Lower lobe of right lung (tissue), 2 donors: ENCODE data around the gene NLRP5. TPM values are rescaled to one million over a fixed set of nuclear protein-coding genes. Genes with fewer than 3 reads are reported as not detected.
"Not testable (repeated sequence)": the region's sequence is repeated elsewhere in the genome, so short reads cannot be mapped to it uniquely, and the experiment has no call there.

ENCODE experiments used
- ATAC-seq, 2 donors: fragments of 200-7000 bp; cut with Tn5 transposase; one replicate each; pipeline ENCODE4 v1.9.1; 2020 to 2022; ENCODE audit warnings: mild to moderate bottlenecking in 2 of 2, moderate library complexity in 2 of 2
- DNase-seq: peaks from one replicate; pipeline ENCODE4 v3.0.0-alpha.2; 2020
- H3K27ac ChIP-seq: fragments of 200-600 bp; one replicate; pipeline ENCODE4 v1.8.0; 2022
- H3K27me3 ChIP-seq: fragments of 200-600 bp; one replicate; pipeline ENCODE4 v1.8.0; 2022; ENCODE audit warnings: low read depth
- H3K36me3 ChIP-seq: fragments of 200-600 bp; one replicate; pipeline ENCODE4 v1.8.0; 2022; ENCODE audit warnings: mild to moderate bottlenecking
- H3K4me1 ChIP-seq: fragments of 200-600 bp; one replicate; pipeline ENCODE4 v1.8.0; 2022
- H3K4me3 ChIP-seq: fragments of 200-600 bp; one replicate; pipeline ENCODE4 v1.8.0; 2022; ENCODE audit warnings: mild to moderate bottlenecking
- H3K9me3 ChIP-seq: fragments of 200-600 bp; one replicate; pipeline ENCODE4 v1.8.0; 2022
- intact Hi-C: fragments of 100-400 bp; cut with DNase I; formaldehyde crosslinking; loops from one replicate; pipeline ENCODE4 v1.11.0; 2022
- total RNA-seq: library from RNA; stranded (reverse); fragmentation: NEBNext Ultra II Directional; extraction: Animal tissue kit (Norgen Biotek cat#: 25700); gene quantifications from one replicate; pipeline ENCODE4 v1.2.1, GENCODE V29; 2021
- TF ChIP-seq, protein P1 (sequence below): fragments of 200-600 bp; IDR thresholded peaks from one replicate; pipeline ENCODE4 v1.8.0; 2022; ENCODE audit warnings: antibody characterized with exemption, mild to moderate bottlenecking
- donor health status: DM: no; HTN: yes; CAD: no; lungs with severe emphysema.

NLRP5 gene
- total RNA-seq, 1 donor from 2014 or later: not detected

DNA sequence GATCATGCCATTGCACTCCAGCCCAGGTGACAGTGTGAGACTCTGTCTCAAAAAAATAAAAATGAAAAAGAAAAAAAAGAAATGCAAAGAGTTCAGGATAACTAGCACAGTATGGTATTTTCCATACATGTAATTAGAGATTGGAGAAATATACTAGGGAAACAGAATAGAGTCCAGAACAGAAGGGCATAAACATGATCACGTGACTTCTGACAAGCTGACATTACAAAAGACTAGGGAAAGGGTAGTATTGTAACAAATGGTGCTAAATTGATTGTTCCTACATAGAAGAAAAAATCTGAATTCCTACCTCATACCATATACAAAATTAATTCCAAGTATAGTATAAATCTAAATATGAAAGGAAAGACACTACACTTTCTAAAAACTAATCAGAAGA lies 1.3 kb upstream of the NLRP5 start:
- TF ChIP-seq, protein P1, sequence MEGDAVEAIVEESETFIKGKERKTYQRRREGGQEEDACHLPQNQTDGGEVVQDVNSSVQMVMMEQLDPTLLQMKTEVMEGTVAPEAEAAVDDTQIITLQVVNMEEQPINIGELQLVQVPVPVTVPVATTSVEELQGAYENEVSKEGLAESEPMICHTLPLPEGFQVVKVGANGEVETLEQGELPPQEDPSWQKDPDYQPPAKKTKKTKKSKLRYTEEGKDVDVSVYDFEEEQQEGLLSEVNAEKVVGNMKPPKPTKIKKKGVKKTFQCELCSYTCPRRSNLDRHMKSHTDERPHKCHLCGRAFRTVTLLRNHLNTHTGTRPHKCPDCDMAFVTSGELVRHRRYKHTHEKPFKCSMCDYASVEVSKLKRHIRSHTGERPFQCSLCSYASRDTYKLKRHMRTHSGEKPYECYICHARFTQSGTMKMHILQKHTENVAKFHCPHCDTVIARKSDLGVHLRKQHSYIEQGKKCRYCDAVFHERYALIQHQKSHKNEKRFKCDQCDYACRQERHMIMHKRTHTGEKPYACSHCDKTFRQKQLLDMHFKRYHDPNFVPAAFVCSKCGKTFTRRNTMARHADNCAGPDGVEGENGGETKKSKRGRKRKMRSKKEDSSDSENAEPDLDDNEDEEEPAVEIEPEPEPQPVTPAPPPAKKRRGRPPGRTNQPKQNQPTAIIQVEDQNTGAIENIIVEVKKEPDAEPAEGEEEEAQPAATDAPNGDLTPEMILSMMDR: no peak
- Histone ChIP-seq H3K4me3 (no peak overlapping the region), H3K9me3 (no peaks in the 10 kb centered on the region), H3K27me3 (peaks cover 7% of the 10 kb centered on the region), H3K36me3 (no peaks in the 10 kb centered on the region), H3K4me1 (no peaks in the 10 kb centered on the region), H3K27ac (no peak overlapping the region)
- no peak for ATAC-seq
- intact Hi-C loops: no loop called here
- DNase-seq: no peak

DNA sequence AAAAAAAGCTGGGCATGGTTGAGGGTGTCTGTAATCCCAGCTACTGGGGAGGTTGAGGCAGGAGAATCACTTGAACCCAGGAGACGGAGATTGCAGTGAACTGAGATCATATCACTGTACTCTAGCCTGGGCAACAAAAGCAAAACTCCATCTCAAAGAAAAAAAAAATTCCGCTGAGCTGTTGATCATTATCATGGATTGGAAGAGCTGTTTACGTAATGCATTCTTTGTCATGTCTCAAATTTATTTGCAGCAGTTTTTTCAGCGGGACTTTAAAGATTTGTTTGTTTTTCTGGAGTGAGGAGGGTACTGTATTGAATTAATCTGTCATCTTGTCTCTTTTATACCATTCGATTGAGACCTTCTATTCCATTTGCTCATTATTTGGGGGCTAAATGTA lies 4.3 kb downstream of the NLRP5 start:
- Histone ChIP-seq H3K9me3 (no peaks in the 10 kb centered on the region), H3K4me1 (no peaks in the 10 kb centered on the region), H3K27ac (no peak overlapping the region), H3K36me3 (no peaks in the 10 kb centered on the region), H3K4me3 (no peak overlapping the region), H3K27me3 (no peaks in the 10 kb centered on the region)
- TF ChIP-seq, protein P1: no peak
- DNase-seq (no peak), ATAC-seq (no peak)
- intact Hi-C loops: no loop called here

DNA sequence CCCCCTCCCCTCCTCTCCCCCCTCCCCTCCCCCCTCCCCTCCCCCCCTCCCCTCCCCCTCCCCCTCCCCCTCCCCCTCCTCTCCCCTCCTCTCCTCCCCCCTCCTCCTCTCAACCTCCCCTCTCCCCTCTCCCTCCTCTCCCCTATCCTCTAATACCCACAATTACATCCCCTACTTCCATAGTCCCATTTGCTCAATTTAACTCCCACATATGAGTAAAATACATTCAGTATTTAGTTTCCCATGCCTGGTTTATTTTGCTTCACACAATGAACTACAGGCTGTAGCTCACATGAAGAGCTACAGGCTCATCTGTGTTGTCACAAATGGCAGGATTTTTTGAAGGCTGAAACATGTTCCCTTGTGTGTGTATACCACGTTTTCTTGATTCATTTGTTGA lies 6.9 kb downstream of the NLRP5 start:
- ATAC-seq (no peak), DNase-seq (no peak)
- Histone ChIP-seq H3K9me3 (no peaks in the 10 kb centered on the region), H3K27ac (no peak overlapping the region), H3K27me3 (no peaks in the 10 kb centered on the region), H3K4me3 (no peak overlapping the region), H3K36me3 (no peaks in the 10 kb centered on the region), H3K4me1 (no peaks in the 10 kb centered on the region)
- TF ChIP-seq, protein P1: no peak
- intact Hi-C loops: no loop called here

DNA sequence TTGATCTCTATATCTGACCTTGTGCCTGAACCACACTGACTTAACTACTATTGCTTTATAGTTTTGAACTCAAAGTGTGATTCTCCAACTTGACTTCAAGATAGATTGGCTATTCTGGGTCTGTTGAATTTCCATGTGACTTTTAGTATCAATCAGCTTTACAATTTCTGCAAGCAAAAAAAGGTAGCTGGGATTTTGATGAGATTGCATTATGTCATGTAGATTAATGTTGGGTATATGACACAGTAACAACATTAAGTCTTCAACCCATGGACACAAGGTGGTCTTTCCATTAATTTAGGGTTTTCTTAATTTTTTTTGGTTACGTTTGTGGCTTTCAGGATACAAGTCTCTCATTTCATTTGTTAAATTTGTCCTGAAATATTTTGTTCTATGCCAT lies 28.2 kb downstream of the NLRP5 start:
- ATAC-seq (no peak), DNase-seq (no peak)
- no peak overlapping the region for H3K27ac ChIP-seq
- TF ChIP-seq, protein P1: no peak
- H3K36me3 ChIP-seq: no peaks in the 10 kb centered on the region
- no peaks in the 10 kb centered on the region for H3K4me1 ChIP-seq
- no peak overlapping the region for H3K4me3 ChIP-seq
- H3K9me3 ChIP-seq: no peaks in the 10 kb centered on the region
- no peaks in the 10 kb centered on the region for H3K27me3 ChIP-seq
- intact Hi-C loops: no loop called here

DNA sequence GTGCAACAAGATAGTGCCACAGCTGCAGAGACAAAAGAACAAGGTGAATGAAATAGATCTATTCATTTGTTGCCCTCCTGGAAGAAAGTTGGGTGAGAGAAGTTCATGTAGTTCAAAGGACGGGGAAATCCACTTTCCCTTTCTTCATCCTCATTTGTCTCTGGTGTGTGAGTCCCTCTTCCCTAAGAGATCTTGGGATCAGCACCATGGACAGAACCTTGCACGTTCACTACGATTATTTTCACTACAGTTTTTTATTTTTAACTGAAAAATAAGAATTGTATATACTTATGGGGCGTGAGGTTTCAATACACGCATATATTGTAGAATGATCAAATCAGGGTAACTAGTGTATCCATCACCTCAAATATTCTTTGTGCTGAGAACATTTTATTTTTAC lies 29.2 kb downstream of the NLRP5 start:
- ATAC-seq: no peak

DNA sequence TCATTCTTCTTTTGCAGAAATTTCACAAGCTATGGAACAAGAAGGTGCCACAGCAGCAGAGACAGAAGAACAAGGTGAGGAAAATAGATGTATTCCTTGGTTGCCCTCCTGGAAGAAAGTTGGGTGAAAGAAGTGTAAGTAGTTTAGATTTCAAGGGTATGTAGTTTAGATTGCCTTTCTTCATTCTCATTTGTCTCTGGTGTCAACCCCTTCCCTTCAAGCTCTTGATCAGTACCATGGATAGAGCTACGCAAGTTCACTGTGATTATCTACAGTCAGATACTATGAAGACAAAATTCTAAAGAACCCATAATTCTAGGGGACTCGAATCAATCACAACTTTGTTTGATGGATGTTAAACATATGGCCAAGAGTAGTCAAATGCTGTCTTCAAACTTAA lies 32.8 kb downstream of the NLRP5 start:
- H3K4me1 ChIP-seq, H3K4me3 ChIP-seq, DNase-seq, ATAC-seq, intact Hi-C loops, H3K27ac ChIP-seq, H3K36me3 ChIP-seq, H3K9me3 ChIP-seq, H3K27me3 ChIP-seq: not testable (repeated sequence)

More for the DNA sequence above, 29.2 kb downstream of the NLRP5 start:
- TF ChIP-seq, protein P1: no peak
- DNase-seq: no peak
- no peaks in the 10 kb centered on the region for H3K27me3 ChIP-seq
- intact Hi-C loops: no loop called here
- no peak overlapping the region for H3K27ac ChIP-seq
- H3K9me3 ChIP-seq: no peaks in the 10 kb centered on the region
- H3K4me1 ChIP-seq: no peaks in the 10 kb centered on the region
- no peaks in the 10 kb centered on the region for H3K36me3 ChIP-seq
- H3K4me3 ChIP-seq: no peak overlapping the region

DNA sequence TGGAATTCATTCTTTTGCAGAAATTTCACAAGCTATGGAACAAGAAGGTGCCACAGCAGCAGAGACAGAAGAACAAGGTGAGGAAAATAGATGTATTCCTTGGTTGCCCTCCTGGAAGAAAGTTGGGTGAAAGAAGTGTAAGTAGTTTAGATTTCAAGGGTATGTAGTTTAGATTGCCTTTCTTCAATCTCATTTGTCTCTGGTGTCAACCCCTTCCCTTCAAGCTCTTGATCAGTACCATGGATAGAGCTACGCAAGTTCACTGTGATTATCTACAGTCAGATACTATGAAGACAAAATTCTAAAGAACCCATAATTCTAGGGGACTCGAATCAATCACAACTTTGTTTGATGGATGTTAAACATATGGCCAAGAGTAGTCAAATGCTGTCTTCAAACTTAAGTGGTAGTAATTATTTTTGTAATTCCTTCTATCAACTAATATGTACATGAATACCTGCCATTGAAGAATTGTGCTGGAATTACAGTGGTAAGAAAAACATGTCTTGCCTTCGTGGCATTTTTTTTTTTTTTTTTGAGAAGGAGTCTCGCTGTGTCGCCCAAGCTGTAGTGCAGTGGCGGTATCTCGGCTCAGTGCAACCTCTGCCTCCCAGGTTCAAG lies 33.9 kb downstream of the NLRP5 start:
- H3K27ac ChIP-seq, ATAC-seq, intact Hi-C loops, H3K36me3 ChIP-seq, H3K9me3 ChIP-seq, DNase-seq, H3K4me3 ChIP-seq, H3K4me1 ChIP-seq, H3K27me3 ChIP-seq: not testable (repeated sequence)
